Neural crest cell (in vitro differentiated cells): ENCODE results near the gene CD4. TPM values are rescaled to one million over a fixed set of nuclear protein-coding genes. Genes with fewer than 3 reads are reported as not detected.

Experiments
- DNase-seq: peaks from one replicate; pipeline ENCODE4 v3.0.0; 2021; ENCODE audit warnings: low read depth, mixed read lengths, low spot score
- H3K27ac Mint-ChIP-seq: one replicate; pipeline ENCODE4 v1.8.0; 2021; ENCODE audit warnings: mild to moderate bottlenecking, mixed read lengths; ENCODE audit not compliant: unreplicated experiment
- H3K27me3 Mint-ChIP-seq: 2 replicates; pipeline ENCODE4 v1.8.0; 2021; ENCODE audit warnings: low read depth, mild to moderate bottlenecking, mixed read lengths
- H3K36me3 Mint-ChIP-seq: 2 replicates; pipeline ENCODE4 v1.8.0; 2021; ENCODE audit warnings: low read depth, mild to moderate bottlenecking, mixed read lengths
- H3K4me1 Mint-ChIP-seq: 2 replicates; pipeline ENCODE4 v1.8.0; 2021; ENCODE audit warnings: mixed read lengths
- H3K4me3 Mint-ChIP-seq: one replicate; pipeline ENCODE4 v1.8.0; 2021; ENCODE audit warnings: mild to moderate bottlenecking, mixed read lengths
- H3K9me3 Mint-ChIP-seq: 2 replicates; pipeline ENCODE4 v1.8.0; 2021; ENCODE audit warnings: mixed read lengths
- CTCF ChIP-seq: fragments of 200-600 bp; sonication (generic); conservative IDR thresholded peaks from 2 replicates; pipeline ENCODE4 v1.5.0; 2021; ENCODE audit warnings: antibody characterized with exemption, mild to moderate bottlenecking
- total RNA-seq: library from RNA; stranded (reverse); gene quantifications from 2 replicates; pipeline ENCODE4 v1.2.1, GENCODE V29; 2021

CD4 gene
- total RNA-seq, 1 donor from 2014 or later: 4.1 TPM

GRCh38 chr12:6851153-6851920 is 62.0 kb downstream of the CD4 start, which contains the start of gene CDCA3:
CDCA3 (minus strand) TSS chr12:6851286; CDS start chr12:6850952, 334 bp downstream.
- Mint-ChIP-seq H3K36me3 (peaks cover 10% of the 10 kb centered on the region), H3K4me1 (peaks cover 40% of the 10 kb centered on the region), H3K27ac (peak within 1 kb of the TSS; percentile 98), H3K4me3 (peak within 1 kb of the TSS; percentile 98), H3K27me3 (peaks cover 2% of the 10 kb centered on the region), H3K9me3 (no peaks in the 10 kb centered on the region)
- no peak for TF ChIP-seq CTCF
- DNase-seq: peak; percentile 93

- Mint-ChIP-seq H3K36me3 (peaks cover 7% of the 10 kb centered on the region), H3K4me3 (peak within 1 kb of the TSS; percentile 98)
- TF ChIP-seq CTCF: no peak
Observed at GRCh38 chr12:6851921-6852650, 62.8 kb downstream of the CD4 start, which contains the start of gene USP5. USP5 (plus strand) TSS chr12:6852150; CDS start chr12:6852180, 30 bp downstream.

GRCh38 chr12:6852651-6853354 is 63.5 kb downstream of the CD4 start:
- H3K36me3 Mint-ChIP-seq: peaks cover 10% of the 10 kb centered on the region
- peaks cover 40% of the 10 kb centered on the region for H3K4me1 Mint-ChIP-seq
- no peak for TF ChIP-seq CTCF
- no peaks in the 10 kb centered on the region for H3K9me3 Mint-ChIP-seq
- DNase-seq: no peak
- H3K4me3 Mint-ChIP-seq: peak overlapping the region; percentile 98
- peaks cover 2% of the 10 kb centered on the region for H3K27me3 Mint-ChIP-seq
- peak overlapping the region; percentile 93 for H3K27ac Mint-ChIP-seq

More at GRCh38 chr12:6851921-6852650, 62.8 kb downstream of the CD4 start, which contains the start of gene USP5:
- Mint-ChIP-seq H3K9me3 (no peaks in the 10 kb centered on the region), H3K4me1 (peaks cover 40% of the 10 kb centered on the region), H3K27me3 (peaks cover 2% of the 10 kb centered on the region), H3K27ac (peak within 1 kb of the TSS; percentile 98)
- DNase-seq: peak; percentile 91

GRCh38 chr12:6853626-6854025 is 64.3 kb downstream of the CD4 start:
- H3K27ac Mint-ChIP-seq: peak overlapping the region; percentile 28
- TF ChIP-seq CTCF: no peak
- H3K9me3 Mint-ChIP-seq: no peaks in the 10 kb centered on the region
- peak overlapping the region; percentile 98 for H3K4me3 Mint-ChIP-seq
- peaks cover 40% of the 10 kb centered on the region for H3K4me1 Mint-ChIP-seq
- no peak for DNase-seq
- H3K27me3 Mint-ChIP-seq: peaks cover 2% of the 10 kb centered on the region
- H3K36me3 Mint-ChIP-seq: peaks cover 10% of the 10 kb centered on the region

GRCh38 chr12:6854036-6854435 is 64.7 kb downstream of the CD4 start:
- Mint-ChIP-seq H3K4me1 (peaks cover 40% of the 10 kb centered on the region), H3K4me3 (peak overlapping the region; percentile 98), H3K36me3 (peaks cover 10% of the 10 kb centered on the region), H3K9me3 (no peaks in the 10 kb centered on the region), H3K27ac (no peak overlapping the region), H3K27me3 (peaks cover 2% of the 10 kb centered on the region)
- DNase-seq: no peak
- TF ChIP-seq CTCF: no peak
